Measurements from ENCODE around the gene BDNF. TPM values are rescaled to one million over a fixed set of nuclear protein-coding genes. Genes with fewer than 3 reads are reported as not detected.
"Not testable (repeated sequence)": the region's sequence is repeated elsewhere in the genome, so short reads cannot be mapped to it uniquely, and the experiment has no call there.

The BDNF gene
- total RNA-seq, 2 experiments from 2014 or later, result not detected

DNA sequence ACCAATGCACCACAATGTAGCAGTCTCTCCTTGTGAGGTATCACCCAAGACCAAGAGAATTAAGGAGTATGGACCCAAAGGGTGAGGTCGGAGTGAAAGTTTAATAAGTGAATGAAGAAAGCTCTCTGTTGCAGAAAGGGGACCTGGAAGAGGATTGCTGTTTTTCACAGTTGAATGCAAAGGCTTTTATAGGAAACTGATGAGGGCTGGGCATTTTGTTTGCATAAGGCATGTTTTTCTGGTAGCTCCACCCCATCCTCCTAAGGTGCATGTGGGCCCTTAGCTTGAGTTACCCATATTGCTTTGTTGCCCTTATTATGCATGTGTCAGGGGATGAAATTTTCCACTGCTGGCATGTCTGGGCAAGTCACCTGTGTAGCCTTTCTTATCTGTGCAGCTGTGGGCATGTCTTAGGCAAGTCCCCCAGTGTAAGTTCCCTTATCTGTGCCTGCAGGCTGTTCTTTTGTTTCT is 64.7 kb downstream of the BDNF start:
- H3K9me2 ChIP-seq (ENCODE audit: insufficient read depth, low read length), result no peaks in the 10 kb centered on the region
- no peaks in the 10 kb centered on the region for H3K36me3 ChIP-seq (ENCODE audit: insufficient read depth, low read length)
- H3K4me3 ChIP-seq (ENCODE audit: low read depth, low read length, poor library complexity, severe bottlenecking), result no peak overlapping the region
- no peak overlapping the region for H3K4me2 ChIP-seq (ENCODE audit: low read length)
- intact Hi-C loops (cut with micrococcal nuclease; ENCODE audit: unreplicated experiment), result no loop called here
- no peak for DNase-seq (ENCODE audit: low spot score)
- H3K27ac ChIP-seq (ENCODE audit: low read depth, low read length, poor library complexity, severe bottlenecking), result no peak overlapping the region
- ChIA-PET CTCF (ENCODE audit: unreplicated experiment) (no interaction called here), POLR2A (interaction anchor here (1.3 kb wide), 1 partner anchor 15 kb away, joined by 3 read pairs; no protein-coding TSS in a partner anchor)
- H4K20me1 ChIP-seq (ENCODE audit: insufficient read depth, low read length), result no peaks in the 10 kb centered on the region
- no peaks in the 10 kb centered on the region for H3K4me1 ChIP-seq (ENCODE audit: insufficient read depth, low read length, poor library complexity, severe bottlenecking)
- H3K79me2 ChIP-seq (ENCODE audit: insufficient read depth, low read depth, low read length), result no peaks in the 10 kb centered on the region
- 0 out of 2 replicates have a peak, but pooled peaks cover 3% of the 10 kb centered on the region for H3K9me3 ChIP-seq (ENCODE audit: low read length)
- TF ChIP-seq EZH2phosphoT487 (IDR thresholded peaks at IDR 0.05; ENCODE audit: borderline replicate concordance, low read depth, low read length), result no peak
- TF ChIP-seq, protein P1, sequence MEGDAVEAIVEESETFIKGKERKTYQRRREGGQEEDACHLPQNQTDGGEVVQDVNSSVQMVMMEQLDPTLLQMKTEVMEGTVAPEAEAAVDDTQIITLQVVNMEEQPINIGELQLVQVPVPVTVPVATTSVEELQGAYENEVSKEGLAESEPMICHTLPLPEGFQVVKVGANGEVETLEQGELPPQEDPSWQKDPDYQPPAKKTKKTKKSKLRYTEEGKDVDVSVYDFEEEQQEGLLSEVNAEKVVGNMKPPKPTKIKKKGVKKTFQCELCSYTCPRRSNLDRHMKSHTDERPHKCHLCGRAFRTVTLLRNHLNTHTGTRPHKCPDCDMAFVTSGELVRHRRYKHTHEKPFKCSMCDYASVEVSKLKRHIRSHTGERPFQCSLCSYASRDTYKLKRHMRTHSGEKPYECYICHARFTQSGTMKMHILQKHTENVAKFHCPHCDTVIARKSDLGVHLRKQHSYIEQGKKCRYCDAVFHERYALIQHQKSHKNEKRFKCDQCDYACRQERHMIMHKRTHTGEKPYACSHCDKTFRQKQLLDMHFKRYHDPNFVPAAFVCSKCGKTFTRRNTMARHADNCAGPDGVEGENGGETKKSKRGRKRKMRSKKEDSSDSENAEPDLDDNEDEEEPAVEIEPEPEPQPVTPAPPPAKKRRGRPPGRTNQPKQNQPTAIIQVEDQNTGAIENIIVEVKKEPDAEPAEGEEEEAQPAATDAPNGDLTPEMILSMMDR (conservative IDR thresholded peaks at IDR 0.05; ENCODE audit: low read length), result no peak
- no peak overlapping the region for H2AFZ ChIP-seq (ENCODE audit: low read length)
- BruUV-seq (replicated peaks), result no TSS peak

DNA sequence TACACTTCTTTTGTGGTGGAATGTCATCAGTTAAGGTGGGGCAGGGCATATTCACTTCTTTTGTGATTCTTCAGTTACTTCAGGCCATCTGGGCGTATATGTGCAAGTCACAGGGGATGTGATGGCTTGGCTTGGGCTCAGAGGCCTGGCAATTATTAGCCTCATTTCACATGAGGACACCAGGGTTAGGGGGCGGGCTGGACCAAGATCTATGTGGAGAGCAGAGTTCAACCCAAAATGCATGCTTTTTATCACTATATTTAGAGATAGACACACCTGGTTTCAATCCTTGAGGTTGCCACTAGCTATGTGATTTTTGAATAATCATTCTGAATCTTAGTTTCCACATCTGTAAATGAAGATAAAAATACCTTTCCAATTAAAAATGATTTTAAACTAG is 65.5 kb downstream of the BDNF start:
- CTCF ChIA-PET (ENCODE audit: unreplicated experiment); H4K20me1 ChIP-seq (ENCODE audit: insufficient read depth, low read length); intact Hi-C loops (cut with micrococcal nuclease; ENCODE audit: unreplicated experiment); H3K9me2 ChIP-seq (ENCODE audit: insufficient read depth, low read length); H3K4me1 ChIP-seq (ENCODE audit: insufficient read depth, low read length, poor library complexity, severe bottlenecking); BruUV-seq (replicated peaks); H3K27ac ChIP-seq (ENCODE audit: low read depth, low read length, poor library complexity, severe bottlenecking); H3K9me3 ChIP-seq (ENCODE audit: low read length); H3K4me2 ChIP-seq (ENCODE audit: low read length); POLR2A ChIA-PET; H2AFZ ChIP-seq (ENCODE audit: low read length); H3K36me3 ChIP-seq (ENCODE audit: insufficient read depth, low read length); H3K79me2 ChIP-seq (ENCODE audit: insufficient read depth, low read depth, low read length); DNase-seq (ENCODE audit: low spot score); H3K4me3 ChIP-seq (ENCODE audit: low read depth, low read length, poor library complexity, severe bottlenecking): not testable (repeated sequence)

DNA sequence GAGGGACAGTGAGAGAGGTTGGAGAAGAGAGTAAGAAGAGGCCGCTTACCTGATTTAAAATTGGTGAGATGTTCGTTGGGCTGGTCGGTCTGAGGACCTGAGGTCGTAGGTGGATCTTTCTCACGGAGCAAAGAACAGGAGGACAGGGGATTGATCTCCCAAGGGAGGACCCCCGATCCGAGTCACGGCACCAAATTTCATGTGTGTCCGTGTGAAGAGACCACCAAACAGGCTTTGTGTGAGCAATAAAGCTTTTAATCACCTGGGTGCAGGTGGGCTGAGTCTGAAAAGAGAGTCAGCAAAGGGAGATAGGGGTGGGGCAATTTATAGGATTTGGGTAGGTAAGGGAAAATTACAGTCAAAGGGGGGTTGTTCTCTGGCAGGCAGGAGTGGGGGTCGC is 66.0 kb downstream of the BDNF start:
- POLR2A ChIA-PET; H3K4me1 ChIP-seq (ENCODE audit: insufficient read depth, low read length, poor library complexity, severe bottlenecking); intact Hi-C loops (cut with micrococcal nuclease; ENCODE audit: unreplicated experiment): not testable (repeated sequence)

DNA sequence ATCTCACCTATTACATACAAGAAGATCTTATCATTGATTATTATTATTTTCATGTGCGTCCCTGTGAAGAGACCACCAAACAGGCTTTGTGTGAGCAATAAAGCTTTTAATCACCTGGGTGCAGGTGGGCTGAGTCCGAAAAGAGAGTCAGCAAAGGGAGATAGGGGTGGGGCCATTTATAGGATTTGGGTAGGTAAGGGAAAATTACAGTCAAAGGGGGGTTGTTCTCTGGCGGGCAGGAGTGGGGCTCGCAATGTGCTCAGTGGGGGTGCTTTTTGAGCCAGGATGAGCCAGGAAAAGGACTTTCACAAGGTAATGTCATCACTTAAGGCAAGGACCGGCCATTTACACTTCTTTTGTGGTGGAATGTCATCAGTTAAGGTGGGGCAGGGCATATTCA is 71.2 kb downstream of the BDNF start:
- H2AFZ ChIP-seq (ENCODE audit: low read length); H3K27ac ChIP-seq (ENCODE audit: low read depth, low read length, poor library complexity, severe bottlenecking); H3K9me3 ChIP-seq (ENCODE audit: low read length); BruUV-seq (replicated peaks); H3K79me2 ChIP-seq (ENCODE audit: insufficient read depth, low read depth, low read length); DNase-seq (ENCODE audit: low spot score); H3K4me1 ChIP-seq (ENCODE audit: insufficient read depth, low read length, poor library complexity, severe bottlenecking); intact Hi-C loops (cut with micrococcal nuclease; ENCODE audit: unreplicated experiment); H3K4me3 ChIP-seq (ENCODE audit: low read depth, low read length, poor library complexity, severe bottlenecking); H3K36me3 ChIP-seq (ENCODE audit: insufficient read depth, low read length); POLR2A ChIA-PET; H3K9me2 ChIP-seq (ENCODE audit: insufficient read depth, low read length); CTCF ChIA-PET (ENCODE audit: unreplicated experiment); H3K4me2 ChIP-seq (ENCODE audit: low read length); H4K20me1 ChIP-seq (ENCODE audit: insufficient read depth, low read length): not testable (repeated sequence)

More for the DNA sequence above, 66.0 kb downstream of the BDNF start:
- H3K36me3 ChIP-seq (ENCODE audit: insufficient read depth, low read length); BruUV-seq (replicated peaks); CTCF ChIA-PET (ENCODE audit: unreplicated experiment); H3K4me3 ChIP-seq (ENCODE audit: low read depth, low read length, poor library complexity, severe bottlenecking); H2AFZ ChIP-seq (ENCODE audit: low read length); H4K20me1 ChIP-seq (ENCODE audit: insufficient read depth, low read length); H3K79me2 ChIP-seq (ENCODE audit: insufficient read depth, low read depth, low read length); DNase-seq (ENCODE audit: low spot score); H3K9me3 ChIP-seq (ENCODE audit: low read length); H3K27ac ChIP-seq (ENCODE audit: low read depth, low read length, poor library complexity, severe bottlenecking); H3K4me2 ChIP-seq (ENCODE audit: low read length); H3K9me2 ChIP-seq (ENCODE audit: insufficient read depth, low read length): not testable (repeated sequence)

Data from OCI-LY7 (cell line).